GM23248 (cell line): Measurements from ENCODE around the gene CLCNKA. TPM values are rescaled to one million over a fixed set of nuclear protein-coding genes. Genes with fewer than 3 reads are reported as not detected.

ENCODE experiments used
- DNase-seq: peaks from one replicate; pipeline ENCODE4 v3.0.0-alpha.2; 2015
- H2AFZ ChIP-seq: fragments of 200-600 bp; sonication (generic); 2 replicates; pipeline ENCODE4 v1.6.1; 2016; ENCODE audit warnings: antibody characterized with exemption
- H3F3A ChIP-seq: fragments of 200-600 bp; sonication (generic); 2 replicates; pipeline ENCODE4 v1.6.1; 2016; ENCODE audit warnings: mild to moderate bottlenecking, antibody characterized with exemption, mixed run types; ENCODE audit not compliant: insufficient read depth
- H3K27ac ChIP-seq: fragments of 200-600 bp; sonication (generic); 2 replicates; pipeline ENCODE4 v1.5.1; 2016; ENCODE audit warnings: mild to moderate bottlenecking
- H3K27me3 ChIP-seq: fragments of 200-600 bp; sonication (generic); replicated peaks from 2 replicates; pipeline ENCODE4 v1.6.1; 2016; ENCODE audit warnings: mild to moderate bottlenecking; ENCODE audit not compliant: insufficient read depth
- H3K36me3 ChIP-seq: fragments of 200-600 bp; sonication (generic); 2 replicates; pipeline ENCODE4 v1.6.1; 2016; ENCODE audit warnings: low read depth, mild to moderate bottlenecking
- H3K4me1 ChIP-seq: fragments of 200-600 bp; sonication (generic); 2 replicates; pipeline ENCODE4 v1.6.1; 2016; ENCODE audit warnings: mild to moderate bottlenecking; ENCODE audit not compliant: insufficient read depth
- H3K4me2 ChIP-seq: fragments of 200-600 bp; sonication (generic); one replicate; pipeline ENCODE4 v1.6.1; 2016; ENCODE audit warnings: mild to moderate bottlenecking; ENCODE audit not compliant: unreplicated experiment
- H3K4me3 ChIP-seq: fragments of 200-600 bp; sonication (generic); 2 replicates; pipeline ENCODE4 v1.5.1; 2016; ENCODE audit warnings: mild to moderate bottlenecking
- H3K79me2 ChIP-seq: fragments of 200-600 bp; sonication (generic); 2 replicates; pipeline ENCODE4 v1.6.1; 2016; ENCODE audit warnings: mild to moderate bottlenecking; ENCODE audit not compliant: insufficient read depth
- H3K9ac ChIP-seq: fragments of 200-600 bp; sonication (generic); 2 replicates; pipeline ENCODE4 v1.6.1; 2016; ENCODE audit warnings: mild to moderate bottlenecking
- H3K9me2 ChIP-seq: fragments of 200-600 bp; sonication (generic); 2 replicates; pipeline ENCODE4 v1.6.1; 2016; ENCODE audit warnings: mixed run types, mild to moderate bottlenecking, moderate library complexity; ENCODE audit not compliant: insufficient read depth
- H3K9me3 ChIP-seq: fragments of 200-600 bp; sonication (generic); one replicate; pipeline ENCODE4 v1.6.1; 2017; ENCODE audit warnings: low read depth
- H4K20me1 ChIP-seq: fragments of 200-600 bp; sonication (generic); 2 replicates; pipeline ENCODE4 v1.6.0; 2016; ENCODE audit not compliant: insufficient read depth
- EZH2 ChIP-seq: fragments of 200-600 bp; sonication (generic); IDR thresholded peaks from 2 replicates; pipeline ENCODE4 v1.6.1; 2018; ENCODE audit warnings: antibody characterized with exemption, mild to moderate bottlenecking; ENCODE audit not compliant: insufficient read depth, poor library complexity, severe bottlenecking
- EZH2phosphoT487 ChIP-seq: fragments of 200-600 bp; sonication (generic); IDR thresholded peaks from 2 replicates; pipeline ENCODE4 v1.6.1; 2018; ENCODE audit warnings: antibody characterized with exemption, moderate library complexity, mild to moderate bottlenecking, low read depth; ENCODE audit not compliant: insufficient read depth
- WGBS, 2 experiments: methylation state at CpG; one replicate each; pipeline ENCODE4 v1.1.6; 2015 to 2017; ENCODE audit warnings: low lambda C conversion rate in 2 of 2, low coverage in 1 of 2; ENCODE audit errors: missing lambda C conversion rate in 2 of 2; 5-methylcytosine and 5-hydroxymethylcytosine counted together
- in situ Hi-C: fragments of 300-500 bp; cut with MboI; formaldehyde crosslinking; loops from 2 replicates; pipeline ENCODE4 v1.15.0; 2020
- polyA plus RNA-seq: library from polyadenylated mRNA; unstranded; fragments of >200 nt; fragmentation: Nextera tagmentation; extraction: Ambion mirVana; gene quantifications from 2 replicates; pipeline ENCODE4 v1.2.1, GENCODE V29; 2016
- total RNA-seq: library from RNA; depleted of rRNA; stranded (reverse); fragments of >200 nt; shearing (Covaris generic); gene quantifications from 2 replicates; pipeline ENCODE4 v1.2.3, GENCODE V29; 2014

The CLCNKA gene
- total and polyA plus RNA-seq, 2 experiments from 2014 or later = not detected

DNA sequence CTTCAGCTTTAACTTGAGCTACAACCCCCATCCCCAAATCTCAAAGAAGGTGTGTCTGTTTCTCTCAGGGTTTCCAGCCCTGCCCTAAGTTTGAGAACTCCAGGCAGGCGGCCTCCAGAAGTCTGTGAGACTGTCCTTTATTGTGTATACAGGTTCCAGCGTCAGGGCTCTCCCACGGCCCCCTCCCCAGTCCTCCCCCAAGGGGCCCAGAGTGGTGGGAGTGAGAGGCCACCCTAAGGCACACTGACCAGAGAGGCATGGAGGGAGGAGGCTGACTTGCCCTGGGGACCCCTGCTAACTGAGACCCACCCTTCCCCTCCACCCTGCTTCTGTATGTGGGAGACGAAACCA, 8.0 kb upstream of the CLCNKA start:
- peak overlapping the region; percentile 32; the same call in 1 of the 2 replicates for H3K27ac ChIP-seq
- in situ Hi-C loops = no loop called here
- peak overlapping the region; percentile 72; the same call in 1 of the 2 replicates for H3K9ac ChIP-seq
- no peaks in the 10 kb centered on the region for H3K9me2 ChIP-seq
- 83 to 88% methylated on average over 4 of the region's 4 CpGs for WGBS, 2 experiments
- no peaks in the 10 kb centered on the region for H3K36me3 ChIP-seq
- H4K20me1 ChIP-seq = no peaks in the 10 kb centered on the region
- no peak for DNase-seq
- no peaks in the 10 kb centered on the region for H3K79me2 ChIP-seq
- H3K4me1 ChIP-seq = peaks cover 42% of the 10 kb centered on the region
- H3F3A ChIP-seq = peaks cover 21% of the 10 kb centered on the region
- TF ChIP-seq EZH2 (no peak), EZH2phosphoT487 (no peak)
- no peak overlapping the region for H3K4me3 ChIP-seq
- H2AFZ ChIP-seq = no peak overlapping the region
- H3K4me2 ChIP-seq = no peak overlapping the region
- H3K27me3 ChIP-seq = no peaks in the 10 kb centered on the region
- no peaks in the 10 kb centered on the region for H3K9me3 ChIP-seq

DNA sequence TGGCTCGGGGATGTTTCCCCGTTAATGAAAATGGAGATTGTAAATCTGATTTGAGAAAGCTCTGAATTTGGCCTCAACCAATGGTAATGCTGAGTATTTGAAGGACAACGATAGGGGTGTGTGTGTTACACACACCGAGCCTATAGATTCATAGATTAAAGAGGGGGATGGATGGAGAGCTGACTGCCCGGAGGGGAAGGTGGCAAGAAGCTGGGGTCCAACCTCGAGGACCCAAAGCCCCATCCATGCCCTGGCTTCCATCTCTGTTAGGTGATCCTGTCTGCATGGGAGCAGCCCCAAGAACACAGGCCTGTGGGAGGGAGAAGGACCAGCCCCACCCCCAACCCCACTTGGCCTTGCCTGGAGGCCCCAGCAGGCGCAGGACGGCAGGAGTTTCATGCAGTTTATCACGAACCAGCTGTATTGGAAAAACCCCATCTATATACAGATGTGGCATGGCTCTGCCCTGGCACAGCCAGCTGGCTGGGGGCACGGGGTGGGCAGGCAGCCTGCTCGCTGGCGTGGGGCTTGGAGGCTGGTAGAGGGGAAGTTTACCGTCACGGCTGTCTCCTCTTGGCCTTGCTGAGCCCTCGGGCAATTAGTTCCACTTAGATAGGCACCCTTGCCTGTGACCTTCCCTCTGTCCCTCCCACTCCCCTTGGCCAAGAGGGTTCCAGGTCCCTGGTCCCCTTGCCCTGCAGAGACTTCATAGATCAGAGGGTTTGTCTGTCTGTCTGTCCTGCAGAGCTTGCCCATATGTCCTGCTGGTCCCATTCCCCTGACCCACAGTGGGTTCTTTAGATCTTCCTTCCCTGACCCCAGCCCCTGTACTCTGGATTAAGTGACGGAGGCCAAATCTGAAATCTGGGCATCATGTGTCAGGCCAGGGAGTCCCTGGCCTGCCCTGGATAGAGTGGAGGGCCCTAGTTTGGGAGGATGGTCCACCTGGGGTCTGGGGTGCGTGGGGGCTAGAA, 7.0 kb upstream of the CLCNKA start:
- DNase-seq = peak; percentile 50
- peaks cover 50% of the 10 kb centered on the region for H3K4me1 ChIP-seq
- no peaks in the 10 kb centered on the region for H3K9me3 ChIP-seq
- no peaks in the 10 kb centered on the region for H3K79me2 ChIP-seq
- no peaks in the 10 kb centered on the region for H4K20me1 ChIP-seq
- no peak overlapping the region for H3K4me3 ChIP-seq
- H3K27me3 ChIP-seq = no peaks in the 10 kb centered on the region
- no peaks in the 10 kb centered on the region for H3K36me3 ChIP-seq
- H3F3A ChIP-seq = peaks cover 21% of the 10 kb centered on the region
- no peak overlapping the region for H3K27ac ChIP-seq
- TF ChIP-seq EZH2phosphoT487 (no peak), EZH2 (no peak)
- H2AFZ ChIP-seq = no peak overlapping the region
- H3K9ac ChIP-seq = 0 out of 2 replicates have a peak overlapping the region, but pooled peaks have one; percentile 72
- no peaks in the 10 kb centered on the region for H3K9me2 ChIP-seq
- H3K4me2 ChIP-seq = no peak overlapping the region
- in situ Hi-C loops = no loop called here
- WGBS, 2 experiments = 56 to 67% methylated on average over 17 of the region's 17 CpGs

DNA sequence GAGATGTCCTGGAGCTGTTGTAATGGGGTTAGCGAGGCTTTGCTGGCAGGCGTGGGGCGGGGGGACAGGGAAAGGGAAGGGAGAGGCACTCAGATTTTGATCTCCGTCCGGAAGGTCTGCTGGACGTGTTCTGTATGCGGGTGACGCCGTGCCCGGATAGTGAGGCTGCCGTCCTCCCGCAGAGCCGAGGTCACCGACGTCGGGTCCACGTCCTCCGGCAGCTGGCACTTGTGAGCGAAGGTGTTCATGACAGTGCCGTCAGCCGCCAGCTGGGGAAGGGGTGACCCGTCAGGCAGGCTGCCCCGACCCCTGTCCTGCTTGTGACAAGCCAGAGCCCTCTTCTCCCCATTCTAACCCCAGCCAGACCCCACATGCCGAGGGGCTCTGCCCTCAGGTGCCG, 6.3 kb upstream of the CLCNKA start:
- Histone ChIP-seq H3K9me2 (no peaks in the 10 kb centered on the region), H3K36me3 (no peaks in the 10 kb centered on the region), H3K27ac (no peak overlapping the region), H3K4me1 (peaks cover 57% of the 10 kb centered on the region), H2AFZ (no peak overlapping the region), H3K9ac (no peak overlapping the region), H3F3A (peaks cover 26% of the 10 kb centered on the region), H3K27me3 (no peaks in the 10 kb centered on the region), H3K79me2 (no peaks in the 10 kb centered on the region), H3K4me2 (no peak overlapping the region), H4K20me1 (no peaks in the 10 kb centered on the region), H3K4me3 (no peak overlapping the region), H3K9me3 (no peaks in the 10 kb centered on the region)
- TF ChIP-seq EZH2phosphoT487 (no peak), EZH2 (no peak)
- 96% methylated on average over 23 to 25 of the region's 25 CpGs for WGBS, 2 experiments
- no peak for DNase-seq
- in situ Hi-C loops = no loop called here

GRCh38 chr1:16015960-16016901, 5.6 kb upstream of the CLCNKA start:
- Histone ChIP-seq H3K27ac (0 out of 2 replicates have a peak overlapping the region, but pooled peaks have one; percentile 12), H2AFZ (no peak overlapping the region)

More at GRCh38 chr1:16015960-16016901, 5.6 kb upstream of the CLCNKA start:
- no peak for TF ChIP-seq EZH2phosphoT487
- TF ChIP-seq EZH2 = no peak
- Histone ChIP-seq H3K9ac (0 out of 2 replicates have a peak overlapping the region, but pooled peaks have one; percentile 22), H3K9me2 (no peaks in the 10 kb centered on the region), H3K4me2 (no peak overlapping the region), H3F3A (peaks cover 25% of the 10 kb centered on the region), H3K27me3 (no peaks in the 10 kb centered on the region), H3K4me1 (peaks cover 58% of the 10 kb centered on the region), H3K36me3 (no peaks in the 10 kb centered on the region), H3K4me3 (no peak overlapping the region), H3K9me3 (no peaks in the 10 kb centered on the region), H3K79me2 (no peaks in the 10 kb centered on the region), H4K20me1 (no peaks in the 10 kb centered on the region)
- WGBS, 2 experiments = 62% methylated on average over 19 to 23 of the region's 23 CpGs
- peak; percentile 46 for DNase-seq
- in situ Hi-C loops = no loop called here
